DND-41 (cell line): Measurements from ENCODE around the gene SCRN2.

Source experiments
- EZH2 ChIP-seq: IDR thresholded peaks from 3 replicates; pipeline ENCODE4 v1.6.1; 2012; ENCODE audit warnings: borderline replicate concordance, low read depth, mild to moderate bottlenecking, moderate library complexity, low read length, inconsistent platforms; ENCODE audit not compliant: severe bottlenecking
- TF ChIP-seq, protein P1 (sequence below): IDR thresholded peaks from 2 replicates; pipeline ENCODE4 v1.5.1; 2012; ENCODE audit warnings: borderline replicate concordance, low read length, moderate library complexity, mild to moderate bottlenecking; ENCODE audit not compliant: poor library complexity, severe bottlenecking; ENCODE audit errors: extremely low read depth

DNA sequence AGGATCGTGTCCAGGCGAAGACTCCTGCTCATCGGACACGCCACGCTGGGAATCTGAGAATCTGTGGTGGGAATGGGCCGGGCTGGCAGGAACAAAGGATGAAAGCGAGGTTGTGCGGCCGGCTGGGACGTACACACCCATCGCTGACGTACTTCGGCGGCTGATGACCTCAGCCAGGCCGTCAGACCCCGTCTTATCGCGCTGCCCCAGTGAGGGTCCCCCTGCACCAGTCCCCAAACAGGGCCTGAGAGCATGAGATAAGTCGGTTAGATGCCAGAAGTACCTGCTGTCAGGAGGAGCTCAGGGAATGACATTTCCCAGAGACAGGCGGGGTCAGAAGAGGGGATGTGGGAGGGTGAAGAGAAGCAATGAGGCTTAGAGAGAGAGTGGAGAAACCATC, 25.9 kb upstream of the SCRN2 start:
- TF ChIP-seq, protein P1, sequence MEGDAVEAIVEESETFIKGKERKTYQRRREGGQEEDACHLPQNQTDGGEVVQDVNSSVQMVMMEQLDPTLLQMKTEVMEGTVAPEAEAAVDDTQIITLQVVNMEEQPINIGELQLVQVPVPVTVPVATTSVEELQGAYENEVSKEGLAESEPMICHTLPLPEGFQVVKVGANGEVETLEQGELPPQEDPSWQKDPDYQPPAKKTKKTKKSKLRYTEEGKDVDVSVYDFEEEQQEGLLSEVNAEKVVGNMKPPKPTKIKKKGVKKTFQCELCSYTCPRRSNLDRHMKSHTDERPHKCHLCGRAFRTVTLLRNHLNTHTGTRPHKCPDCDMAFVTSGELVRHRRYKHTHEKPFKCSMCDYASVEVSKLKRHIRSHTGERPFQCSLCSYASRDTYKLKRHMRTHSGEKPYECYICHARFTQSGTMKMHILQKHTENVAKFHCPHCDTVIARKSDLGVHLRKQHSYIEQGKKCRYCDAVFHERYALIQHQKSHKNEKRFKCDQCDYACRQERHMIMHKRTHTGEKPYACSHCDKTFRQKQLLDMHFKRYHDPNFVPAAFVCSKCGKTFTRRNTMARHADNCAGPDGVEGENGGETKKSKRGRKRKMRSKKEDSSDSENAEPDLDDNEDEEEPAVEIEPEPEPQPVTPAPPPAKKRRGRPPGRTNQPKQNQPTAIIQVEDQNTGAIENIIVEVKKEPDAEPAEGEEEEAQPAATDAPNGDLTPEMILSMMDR = no peak
- no peak for TF ChIP-seq EZH2
